ENCODE data around the gene GTPBP6.
"Not testable (repeated sequence)": the region's sequence is repeated elsewhere in the genome, so short reads cannot be mapped to it uniquely, and the experiment has no call there.

Gene GTPBP6

GRCh38 chrX:351736-352135 lies 33.1 kb upstream of the GTPBP6 start:
- DNase-seq, result no peak

- DNase-seq, result not testable (repeated sequence)
Observed at GRCh38 chrX:351324-351641, 32.7 kb upstream of the GTPBP6 start.

GRCh38 chrX:350534-351323 lies 32.1 kb upstream of the GTPBP6 start:
- DNase-seq, result no peak

GRCh38 chrX:350148-350533 lies 31.5 kb upstream of the GTPBP6 start:
- no peak for DNase-seq

GRCh38 chrX:349702-350101 lies 31.1 kb upstream of the GTPBP6 start:
- DNase-seq, result no peak

- no peak for DNase-seq
Observed at GRCh38 chrX:349196-349595, 30.6 kb upstream of the GTPBP6 start.

- no peak for DNase-seq
Observed at GRCh38 chrX:348461-349117, 30.0 kb upstream of the GTPBP6 start.

- DNase-seq, result no peak
Observed at GRCh38 chrX:347351-348117, 28.9 kb upstream of the GTPBP6 start.

- DNase-seq, result no peak
Observed at GRCh38 chrX:346034-346813, 27.6 kb upstream of the GTPBP6 start.

GRCh38 chrX:345020-345925 lies 26.7 kb upstream of the GTPBP6 start:
- DNase-seq, result no peak

GRCh38 chrX:344371-344901 lies 25.8 kb upstream of the GTPBP6 start:
- DNase-seq, result no peak

GRCh38 chrX:341541-342101 lies 23.0 kb upstream of the GTPBP6 start:
- no peak for DNase-seq

GRCh38 chrX:340641-341423 lies 22.2 kb upstream of the GTPBP6 start:
- DNase-seq, result no peak

- no peak for DNase-seq
Observed at GRCh38 chrX:340121-340520, 21.5 kb upstream of the GTPBP6 start.

GRCh38 chrX:338836-339400 lies 20.3 kb upstream of the GTPBP6 start:
- no peak for DNase-seq

- no peak for DNase-seq
Observed at GRCh38 chrX:338281-338835, 19.8 kb upstream of the GTPBP6 start.

GRCh38 chrX:337331-337831 lies 18.8 kb upstream of the GTPBP6 start:
- DNase-seq, result no peak

GRCh38 chrX:336227-336626 lies 17.6 kb upstream of the GTPBP6 start:
- no peak for DNase-seq

GRCh38 chrX:335758-336155 lies 17.2 kb upstream of the GTPBP6 start:
- no peak for DNase-seq

All from NCI-H1048 (cell line).